Stimulated activated CD8-positive, alpha-beta memory T cell treated with anti-CD3 and anti-CD28 coated beads, Interleukin-12 subunit alpha, Interleukin-12 subunit beta, amount 100 ng/mL, for 1 hour (primary cell): ENCODE data around the gene AGBL3.
"Not testable (repeated sequence)": the region's sequence is repeated elsewhere in the genome, so short reads cannot be mapped to it uniquely, and the experiment has no call there.

Experiments used
- DNase-seq: peaks from one replicate; pipeline ENCODE4 v3.0.0-alpha.2; 2020; ENCODE audit warnings: low read depth

Gene AGBL3

DNA sequence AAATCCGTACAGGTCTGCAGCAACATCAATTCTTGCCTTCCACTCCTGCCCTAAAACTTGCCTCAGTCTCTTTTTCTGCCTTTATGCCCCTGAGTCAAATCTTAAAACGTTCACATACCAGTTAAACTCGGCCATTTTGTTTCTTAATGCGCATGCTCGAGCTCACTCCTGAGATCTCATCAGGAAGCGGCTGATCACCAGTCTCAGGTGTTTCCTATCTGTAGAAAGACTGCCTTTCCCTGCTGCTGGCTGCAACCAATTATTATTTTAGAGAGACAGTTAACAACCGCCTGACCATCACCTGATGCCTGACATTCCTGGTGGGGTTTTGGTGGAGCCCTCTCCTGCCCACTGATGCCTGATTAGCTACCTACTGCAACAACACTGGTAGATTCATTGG is 91.3 kb downstream of the AGBL3 start:
- no peak for DNase-seq

DNA sequence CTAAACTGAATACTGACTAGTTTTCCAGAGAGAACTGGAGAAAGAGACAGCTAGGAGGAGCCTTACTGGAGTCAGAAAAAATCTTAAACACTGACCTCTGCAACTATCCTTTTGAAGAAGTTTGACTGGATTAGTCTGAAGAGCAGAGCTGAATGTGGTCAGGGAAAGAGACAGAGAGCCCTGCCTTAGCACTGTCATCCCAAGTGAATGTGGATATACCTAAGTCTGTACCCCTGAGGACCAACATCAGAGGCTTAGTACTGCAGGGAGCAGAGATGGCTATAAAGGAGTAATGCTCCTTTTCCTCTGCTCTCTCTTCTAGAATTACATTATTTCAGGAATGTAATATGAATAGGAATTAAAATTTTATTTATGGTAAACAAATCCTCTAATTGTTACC is 91.7 kb downstream of the AGBL3 start:
- DNase-seq: no peak

DNA sequence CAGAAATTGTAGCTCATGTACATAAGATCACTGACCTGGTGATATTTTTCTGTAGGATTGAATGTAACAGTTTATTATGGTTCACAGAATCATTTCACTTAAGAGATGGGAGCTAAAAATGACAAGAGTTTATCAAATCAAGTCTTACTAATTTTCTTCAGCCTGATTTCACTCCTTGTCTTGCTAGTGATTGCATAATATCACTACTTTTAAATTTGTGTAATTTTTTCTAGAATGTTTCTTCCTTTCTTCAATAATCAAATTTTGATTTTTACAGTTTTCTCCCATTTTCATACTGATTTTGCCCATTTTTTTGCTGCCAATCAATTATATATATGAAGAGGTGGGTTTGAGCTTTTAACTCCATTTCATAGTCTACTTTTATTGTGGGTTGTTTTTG is 92.8 kb downstream of the AGBL3 start:
- no peak for DNase-seq

DNA sequence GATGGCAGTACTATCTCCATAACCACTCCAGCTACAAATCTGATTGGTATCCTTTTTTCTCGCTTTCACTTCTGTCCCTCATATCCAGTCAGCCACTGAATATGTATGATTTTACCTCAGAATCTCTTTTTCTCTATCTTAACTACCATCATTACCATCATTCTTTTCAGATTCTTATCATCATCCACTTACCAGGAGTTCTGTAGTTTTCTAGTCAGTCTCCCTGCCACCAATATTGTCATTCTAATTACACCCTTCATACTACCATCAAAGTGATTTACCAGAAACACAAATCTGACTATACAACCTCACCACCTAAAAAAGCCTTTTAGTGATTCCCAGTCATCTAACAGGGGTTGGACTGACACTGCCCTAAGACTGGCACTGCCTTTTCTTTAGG is 96.7 kb downstream of the AGBL3 start:
- no peak for DNase-seq

DNA sequence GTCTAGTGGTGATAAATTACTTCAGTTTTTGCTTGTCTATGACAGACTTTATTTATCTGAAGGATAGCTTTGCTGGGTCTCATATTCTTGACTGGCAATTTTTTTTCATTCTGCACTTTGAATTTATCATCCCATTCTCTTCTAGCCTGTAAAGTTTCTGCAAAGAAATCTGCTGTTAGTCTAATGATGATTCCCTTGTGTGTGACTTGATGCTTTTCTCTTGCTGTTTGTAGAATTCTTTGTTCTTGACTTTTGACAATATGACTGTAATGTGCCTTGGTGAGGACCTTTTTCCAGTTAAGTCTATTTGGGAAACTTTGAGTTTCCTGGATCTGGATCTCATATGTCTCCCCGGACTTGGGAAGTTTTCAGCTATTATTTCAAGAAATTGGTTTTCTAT is 102.3 kb downstream of the AGBL3 start:
- no peak for DNase-seq

DNA sequence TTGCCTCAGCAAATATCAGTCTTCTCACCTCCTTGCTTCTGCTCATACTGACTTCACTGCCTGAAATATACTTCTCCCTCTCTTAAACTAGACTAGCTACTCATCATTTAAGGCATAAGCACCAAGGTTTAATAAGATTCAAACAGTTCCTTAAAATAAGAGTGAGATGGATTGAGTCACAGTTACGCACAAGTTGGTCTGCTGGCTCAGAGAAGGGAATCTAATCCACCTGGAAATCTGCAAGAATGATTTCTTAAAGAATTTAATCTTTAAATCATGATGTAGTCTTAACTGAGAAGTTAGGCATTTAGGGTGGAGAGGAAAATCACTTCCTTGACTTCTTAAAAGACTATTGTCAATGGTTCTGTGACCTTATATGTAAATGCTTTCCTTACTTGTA is 105.4 kb downstream of the AGBL3 start:
- DNase-seq: no peak

DNA sequence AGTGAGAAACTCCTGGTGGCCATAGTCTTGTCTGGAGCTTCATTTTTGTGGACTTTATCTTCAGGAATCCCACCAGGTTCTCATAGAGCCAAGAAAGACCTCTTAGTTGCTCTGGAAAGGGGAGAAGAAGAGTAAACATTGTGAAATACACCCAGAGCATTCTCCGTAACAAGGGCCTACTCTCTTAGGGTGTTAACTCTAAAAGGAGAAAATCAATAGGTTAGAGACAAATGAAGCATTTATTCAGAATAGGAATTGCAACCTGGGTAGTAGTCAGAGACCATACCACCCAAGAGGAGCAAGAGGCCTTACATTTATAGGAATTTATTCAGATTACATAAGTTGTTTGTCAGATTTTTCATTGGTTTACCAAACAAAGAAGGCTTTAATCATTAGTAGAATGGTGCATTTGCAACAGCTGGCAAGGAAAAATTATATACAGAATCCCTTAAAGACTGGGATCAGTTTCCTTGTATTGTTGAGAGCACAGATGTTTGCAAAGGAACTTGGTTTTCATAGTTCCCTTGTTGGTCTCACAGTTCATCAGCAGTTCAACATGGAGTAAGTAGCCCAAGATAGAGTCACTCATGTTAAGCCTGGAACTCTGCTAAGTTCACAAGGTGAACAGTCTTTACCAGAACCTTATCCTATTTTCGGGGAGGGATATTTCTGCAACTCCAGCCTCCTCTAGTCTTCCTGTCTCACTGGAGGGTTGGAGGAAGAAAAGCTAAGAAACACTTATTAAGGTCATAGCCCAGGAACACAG is 108.3 kb downstream of the AGBL3 start:
- no peak for DNase-seq

DNA sequence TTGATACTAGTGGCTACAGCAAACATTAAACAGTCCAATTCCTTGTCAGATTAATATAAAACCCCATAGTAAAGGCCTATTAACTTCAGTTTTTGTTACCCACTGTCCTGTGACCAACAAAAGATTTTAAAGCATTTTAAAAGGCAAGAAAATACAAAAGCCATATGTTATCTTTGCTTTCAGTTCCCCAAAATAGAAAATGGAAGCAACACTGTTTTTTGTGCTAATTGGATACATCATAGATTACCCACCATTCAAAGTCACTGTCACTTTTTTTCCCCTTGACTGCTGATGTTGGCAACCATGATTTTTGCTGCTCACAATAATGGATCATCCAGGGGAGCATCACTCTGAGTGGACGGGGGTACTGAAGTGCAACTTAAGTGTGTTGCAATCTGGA is 109.1 kb downstream of the AGBL3 start:
- no peak for DNase-seq

DNA sequence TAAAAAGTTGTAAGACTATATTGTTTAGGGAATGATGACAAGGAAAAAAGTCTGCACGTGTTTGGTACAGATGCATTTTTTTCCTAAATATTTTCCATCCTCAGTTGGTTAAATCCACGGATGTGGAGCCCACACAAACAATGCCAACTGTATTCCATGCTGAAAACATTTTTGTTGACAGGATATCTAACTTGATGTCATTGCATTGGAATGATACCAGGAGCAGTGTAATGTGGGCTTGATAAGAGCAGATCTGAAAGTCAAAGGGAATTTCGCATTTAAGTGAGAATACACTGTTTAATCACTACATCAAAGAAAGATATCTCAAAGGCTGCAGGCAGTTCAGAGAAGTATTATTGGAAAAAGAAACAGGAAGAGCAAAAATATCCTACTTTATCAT is 112.1 kb downstream of the AGBL3 start:
- no peak for DNase-seq

DNA sequence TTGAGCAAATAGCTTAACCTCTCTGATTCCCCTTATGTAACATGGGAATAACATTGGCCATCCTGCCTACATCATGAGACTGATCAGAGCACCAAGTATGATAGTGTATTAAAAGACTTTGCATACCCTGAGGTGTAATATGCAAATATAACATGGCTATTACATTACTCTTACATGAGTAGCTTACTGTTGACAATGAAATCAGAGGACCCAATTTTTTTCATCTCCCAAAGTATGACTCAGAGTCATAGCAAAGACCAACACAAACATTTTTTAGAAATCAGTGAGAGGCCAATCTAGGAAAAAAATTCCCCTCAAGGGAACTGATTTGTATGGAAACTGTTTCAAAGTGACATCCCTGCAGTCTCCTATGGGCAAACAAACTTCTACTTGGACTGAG is 114.5 kb downstream of the AGBL3 start:
- no peak for DNase-seq

DNA sequence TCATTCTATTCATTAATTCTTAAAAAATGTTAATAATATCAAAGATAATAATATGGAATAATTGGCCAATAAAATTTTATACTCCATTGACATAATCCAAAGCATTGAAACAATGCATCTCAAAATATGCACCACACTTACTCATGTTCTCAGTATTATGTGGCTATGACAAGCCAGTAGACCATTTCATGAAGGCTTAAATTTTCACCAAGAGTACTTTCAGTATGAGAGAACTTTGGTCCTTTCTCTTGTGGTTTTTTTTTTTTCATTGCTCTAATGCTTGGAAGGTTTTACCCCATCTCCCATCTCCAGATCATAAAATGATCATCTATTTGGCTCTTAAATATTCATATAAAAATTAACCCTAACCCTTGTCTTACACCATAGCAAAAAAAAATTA is 116.1 kb downstream of the AGBL3 start:
- no peak for DNase-seq

DNA sequence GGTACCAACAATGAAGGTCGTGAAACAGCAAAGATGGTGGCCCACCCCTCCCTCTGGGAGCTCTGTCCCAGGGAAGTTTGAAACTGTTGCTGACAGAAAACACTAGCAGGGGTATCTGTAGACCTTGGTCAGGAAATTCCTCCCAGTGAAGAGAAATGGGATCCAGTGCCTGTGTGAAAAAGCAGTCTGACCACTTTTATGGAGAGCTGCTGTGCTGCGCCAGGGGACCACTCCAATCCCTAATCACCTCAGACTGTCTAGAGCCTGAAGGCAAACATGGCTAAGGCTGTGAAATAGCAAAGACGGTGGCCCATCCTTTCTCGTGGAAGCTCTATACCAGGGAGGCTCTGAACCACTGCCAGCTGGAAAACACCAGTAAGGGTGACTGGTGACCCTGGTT is 123.3 kb downstream of the AGBL3 start:
- no peak for DNase-seq

DNA sequence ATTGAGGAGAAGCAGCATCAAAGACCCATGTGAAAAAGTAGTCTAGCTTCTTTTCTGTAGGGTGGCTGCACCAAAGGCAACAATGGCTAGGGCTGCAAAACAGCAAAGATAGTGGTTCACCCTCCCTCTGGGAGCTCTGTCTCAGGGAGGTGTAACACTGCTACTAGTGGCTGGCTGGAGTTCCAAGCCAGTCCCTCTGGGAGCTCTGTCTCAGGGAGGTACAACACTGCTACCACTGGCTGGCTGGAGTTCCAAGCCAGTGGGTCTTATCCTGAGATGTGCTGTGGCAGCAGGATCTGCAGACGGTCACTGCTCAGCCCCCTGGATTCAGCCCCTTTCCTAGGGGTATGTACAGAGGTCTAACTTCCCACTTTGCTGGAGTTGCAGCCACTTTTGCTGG is 123.7 kb downstream of the AGBL3 start:
- DNase-seq: no peak

DNA sequence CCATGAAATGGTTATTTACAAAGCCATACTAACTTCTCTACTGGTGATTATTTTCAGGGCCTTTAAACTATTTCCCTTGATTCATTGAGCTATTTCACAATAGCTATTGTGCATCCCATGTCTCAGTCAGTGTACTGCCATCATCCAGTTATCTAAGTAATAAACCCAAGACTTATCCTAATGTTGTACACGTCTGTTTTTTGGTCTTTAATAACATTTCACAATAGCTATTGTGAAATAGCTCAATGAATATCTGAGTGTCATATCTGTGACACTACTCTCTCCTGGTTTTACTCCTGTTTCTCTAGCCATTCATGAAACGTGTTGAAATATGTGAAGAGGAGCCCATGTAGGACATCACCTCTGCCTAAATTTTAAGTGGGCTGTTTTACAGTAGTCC is 125.1 kb downstream of the AGBL3 start:
- DNase-seq: no peak

DNA sequence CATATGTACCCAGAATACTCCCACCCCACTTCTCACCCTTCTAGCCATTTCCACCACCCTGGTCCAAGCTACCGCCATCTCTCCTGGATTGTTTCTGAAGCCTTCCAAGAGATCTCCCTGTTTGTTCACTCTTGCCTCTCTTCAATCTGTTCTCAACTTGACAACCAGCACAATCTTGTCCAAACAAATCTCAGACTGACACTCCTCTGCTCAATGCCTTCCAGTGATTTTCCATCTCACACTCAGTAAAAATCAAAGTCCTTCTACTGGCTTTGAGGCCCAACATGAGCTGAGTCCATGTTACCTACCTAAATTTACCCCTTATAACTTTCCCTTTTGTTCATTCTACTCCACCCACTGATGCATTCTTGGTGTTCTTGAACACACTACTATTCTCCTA is 128.3 kb downstream of the AGBL3 start:
- DNase-seq: no peak

DNA sequence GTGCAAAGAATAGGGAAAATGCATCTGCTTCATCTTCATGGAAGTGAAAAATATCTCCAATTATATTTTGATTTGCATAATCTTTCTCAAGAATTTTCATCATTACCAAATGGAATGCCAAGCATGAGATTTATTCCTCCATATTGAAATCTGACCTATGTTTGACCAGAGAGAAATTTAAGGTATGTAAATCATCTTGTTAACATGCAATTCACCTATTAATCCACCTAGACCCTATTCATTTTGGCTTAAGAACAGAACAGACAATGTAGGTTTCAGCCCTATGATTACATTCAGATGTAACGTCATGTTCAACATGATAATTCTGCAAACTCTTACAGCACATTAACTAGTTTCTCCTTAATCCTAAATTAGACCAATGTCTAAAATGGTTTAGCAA is 130.8 kb downstream of the AGBL3 start:
- no peak for DNase-seq

DNA sequence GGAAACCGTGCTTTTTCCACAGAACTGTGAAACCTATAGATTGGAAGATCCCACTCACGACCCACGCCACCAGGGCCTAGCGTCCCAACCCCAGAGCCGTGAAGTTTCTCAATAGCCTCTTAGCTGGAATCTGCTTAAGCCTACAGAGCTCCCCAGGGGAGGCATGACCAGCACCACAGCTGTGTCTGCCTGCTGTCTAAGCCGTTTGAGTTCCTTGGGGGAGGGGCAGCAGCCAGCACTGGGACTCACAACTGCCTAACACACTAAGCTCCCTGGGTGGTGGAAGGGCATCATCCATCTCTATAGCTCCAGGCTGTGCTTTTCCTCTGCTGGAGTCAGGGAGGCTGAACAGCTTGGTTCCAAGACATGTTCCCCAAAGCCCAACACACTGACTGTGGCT is 135.6 kb downstream of the AGBL3 start:
- DNase-seq: no peak

DNA sequence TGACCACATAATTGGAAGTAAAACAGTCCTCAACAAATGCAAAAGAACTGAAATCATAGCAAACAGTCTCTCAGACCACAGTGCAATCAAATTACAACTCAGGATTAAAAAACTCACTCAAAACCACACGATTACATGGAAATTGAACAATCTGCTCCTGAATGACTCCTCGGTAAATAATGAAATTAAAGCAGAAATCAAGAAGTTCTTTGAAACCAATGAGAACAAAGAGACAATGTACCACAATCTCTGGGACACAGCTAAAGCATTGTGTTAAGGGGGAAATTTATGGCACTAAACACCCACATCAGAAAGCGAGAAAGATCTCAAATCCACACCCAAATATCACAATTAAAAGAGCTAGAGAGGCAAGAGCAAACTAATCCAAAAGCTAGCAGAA is 138.3 kb downstream of the AGBL3 start:
- not testable (repeated sequence) for DNase-seq

DNA sequence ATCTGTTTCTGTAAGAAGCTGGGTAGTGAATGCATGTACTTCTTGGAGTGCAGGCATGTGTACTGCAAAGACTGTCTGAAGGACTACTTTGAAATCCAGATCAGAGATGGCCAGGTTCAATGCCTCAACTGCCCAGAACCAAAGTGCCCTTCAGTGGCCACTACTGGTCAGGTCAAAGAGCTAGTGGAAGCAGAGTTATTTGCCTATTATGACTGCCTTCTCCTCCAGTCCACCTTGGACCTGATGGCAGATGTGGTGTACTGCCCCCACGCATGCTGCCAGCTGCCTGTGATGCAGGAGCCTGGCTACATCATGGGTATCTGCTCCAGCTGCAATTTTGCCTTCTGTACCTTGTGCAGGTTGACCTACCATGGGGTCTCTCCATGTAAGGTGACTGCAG is 142.6 kb downstream of the AGBL3 start:
- DNase-seq: no peak

DNA sequence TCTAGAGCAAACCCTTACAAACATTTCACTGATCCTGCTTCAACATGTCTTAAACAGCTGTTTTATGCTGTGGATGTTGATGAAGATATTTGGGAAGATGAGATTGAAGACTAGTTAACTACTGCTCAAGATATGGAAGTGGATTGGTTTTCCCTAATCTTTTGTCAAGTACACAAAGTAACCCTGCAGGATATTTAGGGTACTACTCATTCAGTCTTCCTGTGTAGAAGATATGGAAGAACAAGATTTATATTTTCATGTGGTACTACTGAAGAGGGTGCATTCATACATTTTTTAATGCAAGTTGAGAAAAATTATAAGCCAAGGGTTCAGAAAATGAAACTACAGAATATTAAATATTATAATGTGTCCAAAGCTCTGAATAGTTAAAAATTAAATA is 143.3 kb downstream of the AGBL3 start:
- no peak for DNase-seq

DNA sequence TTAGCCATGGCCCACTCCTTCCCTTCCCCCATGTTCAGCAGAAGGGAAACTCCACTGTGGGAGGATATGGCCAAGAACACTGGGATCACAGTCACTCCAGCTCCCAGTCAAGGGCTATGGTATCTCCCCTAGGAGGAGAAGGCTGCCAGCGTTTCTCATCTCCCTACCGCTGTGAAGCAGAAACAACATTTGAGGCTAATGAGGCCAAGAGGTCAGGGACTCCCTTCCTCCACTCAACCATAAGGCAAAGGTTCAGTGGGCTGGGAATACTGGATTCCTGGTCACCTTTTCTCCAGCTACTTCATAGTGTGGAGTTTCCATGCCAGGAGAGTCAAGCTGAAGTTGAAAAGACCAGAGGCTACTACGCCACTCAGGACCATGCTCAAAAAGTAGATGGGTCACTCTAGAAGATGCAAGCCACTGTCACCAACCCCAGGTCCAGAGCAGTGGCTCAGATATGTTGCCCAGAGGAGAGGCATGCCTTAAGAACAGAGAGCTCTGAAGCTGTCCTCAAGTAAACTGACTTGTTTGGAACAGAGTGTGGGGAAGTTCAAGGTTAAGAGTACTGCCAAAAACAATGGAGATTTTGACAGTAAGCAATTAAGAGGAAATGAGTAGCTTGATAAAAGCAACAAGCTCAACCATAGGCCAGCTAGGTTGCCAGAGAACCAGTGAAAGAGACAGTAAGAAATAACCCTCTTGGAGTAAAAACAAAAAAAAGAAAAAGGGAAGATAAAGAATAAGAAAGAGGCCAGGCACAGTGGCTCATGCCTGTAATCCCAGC is 157.8 kb downstream of the AGBL3 start:
- DNase-seq: no peak

DNA sequence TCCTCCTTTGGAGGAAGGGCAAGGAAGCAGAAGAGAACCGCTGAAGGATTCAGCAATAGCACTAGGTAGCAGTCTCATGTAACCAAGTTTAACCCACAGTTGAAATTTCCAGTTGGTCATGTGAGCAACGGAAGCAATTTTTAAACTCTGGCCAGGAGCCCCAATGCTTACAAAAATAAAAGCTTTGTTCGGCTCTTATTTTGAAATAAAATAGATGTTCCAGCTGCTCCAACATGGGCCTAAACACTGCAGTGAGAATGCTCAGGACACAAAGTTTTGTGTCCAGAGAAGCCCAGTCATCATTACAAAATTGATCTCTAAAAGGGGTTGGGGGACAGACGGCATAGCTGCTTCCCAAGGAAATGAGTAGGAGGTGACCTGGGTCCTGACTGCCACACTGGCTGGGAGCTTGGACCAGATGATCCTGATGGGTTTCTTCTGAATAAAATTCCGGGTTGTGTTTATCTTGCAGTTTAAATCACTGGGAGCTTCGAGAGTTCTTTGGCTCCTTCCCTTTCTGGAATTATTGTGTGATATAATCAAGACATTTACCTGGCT is 161.1 kb downstream of the AGBL3 start:
- DNase-seq: no peak

DNA sequence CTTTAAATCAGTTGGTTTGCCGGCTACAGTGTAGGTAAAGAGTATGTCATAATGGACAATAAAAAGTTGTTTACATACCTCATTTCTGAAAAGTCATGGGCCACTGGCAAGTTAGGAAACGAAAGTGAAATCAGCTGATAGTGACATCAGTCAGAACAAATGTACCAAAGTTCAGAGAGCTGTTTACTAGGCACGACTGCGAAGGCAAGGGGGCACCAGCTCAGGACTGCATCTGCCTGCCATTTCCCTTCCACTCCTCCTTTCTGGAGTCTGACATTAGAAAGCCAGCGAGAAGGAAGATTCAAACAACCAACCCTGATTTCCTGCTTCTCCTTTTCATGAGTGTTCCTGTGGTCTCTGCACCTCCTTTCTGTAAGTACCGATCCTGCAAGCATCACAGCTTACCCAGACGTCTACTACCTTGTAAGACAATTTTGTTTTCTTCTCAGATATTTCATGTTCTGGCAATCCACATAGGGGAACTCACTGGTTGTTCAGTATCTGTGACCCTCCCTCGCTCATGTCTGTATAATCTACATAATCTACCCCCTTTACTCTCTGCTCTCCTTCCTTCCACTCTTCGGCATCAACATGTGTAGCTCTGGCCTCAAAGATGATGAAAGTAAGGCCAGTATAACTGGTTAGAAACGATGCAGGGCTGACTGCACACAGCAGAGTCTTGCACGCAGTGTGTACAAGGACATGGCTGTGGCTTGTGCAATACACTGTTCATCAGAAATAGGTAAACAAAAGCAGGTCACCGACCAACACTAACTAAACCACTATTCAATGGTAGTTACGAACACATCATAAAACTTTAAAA is 161.8 kb downstream of the AGBL3 start, which contains the start of gene TMEM140:
Gene TMEM140, plus strand, starts transcription at position 174 of the 823 bp plus-strand sequence. CDS start 16,370 bp downstream, outside the sequence.
- no peak for DNase-seq
